Prostate gland (tissue), 2 donors: ENCODE data around the gene NHSL2. TPM values are rescaled to one million over a fixed set of nuclear protein-coding genes. Genes with fewer than 3 reads are reported as not detected.

Experiments
- DNase-seq: peaks from one replicate; pipeline ENCODE4 v3.0.0-alpha.2; 2019; ENCODE audit warnings: low spot score
- H3K27ac ChIP-seq, 2 donors: fragments of 200-600 bp; sonication (generic); 2 replicates each; pipeline ENCODE4 v1.5.1; 2017 to 2019
- H3K27me3 ChIP-seq: fragments of 200-600 bp; sonication (generic); replicated peaks from 2 replicates; pipeline ENCODE4 v1.5.1; 2019; ENCODE audit not compliant: insufficient read depth
- H3K36me3 ChIP-seq, 2 donors: fragments of 200-600 bp; sonication (generic); 1 replicate in 1 of 2; 2 replicates in 1 of 2; pipeline versions ENCODE4 v1.5.1 to v1.8.1; 2017 to 2019
- H3K4me1 ChIP-seq: fragments of 200-600 bp; sonication (generic); replicated peaks from 2 replicates; pipeline ENCODE4 v1.5.1; 2019
- H3K4me3 ChIP-seq, 2 donors: fragments of 200-600 bp; sonication (generic); 2 replicates each; pipeline ENCODE4 v1.5.1; 2017 to 2019
- H3K9me3 ChIP-seq: fragments of 200-600 bp; sonication (generic); 2 replicates; pipeline ENCODE4 v1.5.1; 2017
- POLR2A ChIP-seq: fragments of 450-650 bp; IDR thresholded peaks from one replicate; pipeline ENCODE4 v1.6.1; 2016; ENCODE audit warnings: antibody characterized with exemption, mild to moderate bottlenecking
- POLR2AphosphoS5 ChIP-seq: sonication (generic); formaldehyde crosslinking; IDR thresholded peaks from one replicate; pipeline ENCODE4 v1.6.1; 2017; ENCODE audit warnings: antibody characterized with exemption
- WGBS: methylation state at CpG from one replicate; pipeline ENCODE4 v1.1.5; 2018; 5-methylcytosine and 5-hydroxymethylcytosine counted together
- intact Hi-C: fragments of 100-400 bp; cut with DNase I; formaldehyde crosslinking; loops from one replicate; pipeline ENCODE4 v1.14.2; 2022
- total RNA-seq, 2 donors: library from RNA; depleted of rRNA; stranded (reverse); fragments of >200 nt; gene quantifications; one replicate each; pipeline ENCODE4 v1.1.0, GENCODE V29; 2016
- TF ChIP-seq, protein P1 (sequence below), 4 experiments: fragments of 200-600 bp in 2 of 4; fragments of 450-650 bp in 2 of 4; sonication (generic) in 2 of 4; IDR thresholded peaks; 1 replicate in 3 of 4; 2 replicates in 1 of 4; pipeline ENCODE4 v1.5.1; 2016 to 2019; ENCODE audit warnings: antibody characterized with exemption in 4 of 4, mild to moderate bottlenecking in 2 of 4, moderate library complexity in 2 of 4

Gene NHSL2
- total RNA-seq, 2 donors from 2014 or later, result 4.2 to 28.2 TPM

DNA sequence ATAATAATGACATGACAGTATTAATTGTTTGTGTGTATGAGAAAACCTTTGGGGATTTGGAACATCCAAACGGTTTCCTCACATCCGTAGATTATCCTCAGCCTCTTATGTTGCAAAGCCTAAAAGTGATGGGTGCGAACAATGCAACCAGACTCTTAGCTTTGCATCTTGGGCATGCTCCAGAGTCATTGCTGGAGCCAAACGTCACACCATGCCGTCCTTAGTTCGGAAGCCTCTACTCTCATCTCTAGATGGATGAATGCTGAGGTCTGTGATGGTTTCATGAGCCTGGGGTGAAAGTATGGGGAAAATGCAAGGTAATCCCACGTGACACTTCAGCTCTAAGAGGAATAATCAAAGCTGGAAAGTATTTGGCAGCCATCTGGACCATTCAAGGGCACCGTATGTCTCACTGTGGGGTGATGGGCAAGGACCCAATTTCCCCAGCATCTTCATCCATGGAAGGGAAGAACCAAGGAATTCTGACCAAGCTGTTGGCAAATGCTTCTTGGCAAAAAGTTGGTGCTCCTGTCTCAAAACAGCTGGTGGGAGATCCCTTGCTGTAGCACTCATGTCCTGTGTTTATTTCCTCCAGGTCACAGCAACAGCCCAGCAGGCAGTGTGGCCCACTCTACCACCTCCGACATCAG, 227.3 kb downstream of the NHSL2 start:
- no peak for DNase-seq
- Histone ChIP-seq H3K4me1 (no peaks in the 10 kb centered on the region), H3K4me3 (no peak overlapping the region), H3K27me3 (no peaks in the 10 kb centered on the region), H3K9me3 (no peaks in the 10 kb centered on the region), H3K36me3 (no peaks in the 10 kb centered on the region), H3K27ac (no peak overlapping the region)
- TF ChIP-seq, protein P1, sequence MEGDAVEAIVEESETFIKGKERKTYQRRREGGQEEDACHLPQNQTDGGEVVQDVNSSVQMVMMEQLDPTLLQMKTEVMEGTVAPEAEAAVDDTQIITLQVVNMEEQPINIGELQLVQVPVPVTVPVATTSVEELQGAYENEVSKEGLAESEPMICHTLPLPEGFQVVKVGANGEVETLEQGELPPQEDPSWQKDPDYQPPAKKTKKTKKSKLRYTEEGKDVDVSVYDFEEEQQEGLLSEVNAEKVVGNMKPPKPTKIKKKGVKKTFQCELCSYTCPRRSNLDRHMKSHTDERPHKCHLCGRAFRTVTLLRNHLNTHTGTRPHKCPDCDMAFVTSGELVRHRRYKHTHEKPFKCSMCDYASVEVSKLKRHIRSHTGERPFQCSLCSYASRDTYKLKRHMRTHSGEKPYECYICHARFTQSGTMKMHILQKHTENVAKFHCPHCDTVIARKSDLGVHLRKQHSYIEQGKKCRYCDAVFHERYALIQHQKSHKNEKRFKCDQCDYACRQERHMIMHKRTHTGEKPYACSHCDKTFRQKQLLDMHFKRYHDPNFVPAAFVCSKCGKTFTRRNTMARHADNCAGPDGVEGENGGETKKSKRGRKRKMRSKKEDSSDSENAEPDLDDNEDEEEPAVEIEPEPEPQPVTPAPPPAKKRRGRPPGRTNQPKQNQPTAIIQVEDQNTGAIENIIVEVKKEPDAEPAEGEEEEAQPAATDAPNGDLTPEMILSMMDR (IDR thresholded peaks at IDR 0.05), result no peak
- no peak for TF ChIP-seq POLR2AphosphoS5
- no peak for TF ChIP-seq POLR2A
- WGBS, result 90% methylated on average over 7 of the region's 9 CpGs
- intact Hi-C loops, result no loop called here

DNA sequence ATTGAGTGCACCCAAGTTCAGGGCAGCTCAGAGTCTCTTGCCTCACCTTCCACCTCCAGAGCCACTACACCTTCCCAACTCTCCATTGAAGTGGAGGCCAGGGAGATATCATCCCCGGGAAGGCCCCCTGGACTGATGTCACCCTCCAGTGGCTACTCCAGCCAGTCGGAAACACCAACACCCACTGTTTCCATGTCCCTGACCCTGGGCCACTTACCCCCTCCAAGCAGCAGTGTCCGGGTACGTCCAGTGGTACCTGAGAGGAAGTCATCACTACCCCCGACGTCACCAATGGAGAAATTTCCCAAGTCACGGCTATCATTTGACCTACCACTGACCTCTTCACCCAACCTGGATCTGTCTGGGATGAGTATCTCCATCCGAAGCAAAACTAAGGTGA, 228.9 kb downstream of the NHSL2 start:
- no peaks in the 10 kb centered on the region for H3K4me1 ChIP-seq
- H3K9me3 ChIP-seq, result no peaks in the 10 kb centered on the region
- H3K4me3 ChIP-seq, result no peak overlapping the region
- no peak for DNase-seq
- H3K27ac ChIP-seq, result no peak overlapping the region
- H3K36me3 ChIP-seq, result no peaks in the 10 kb centered on the region
- H3K27me3 ChIP-seq, result no peaks in the 10 kb centered on the region
- 90% methylated on average over 8 of the region's 8 CpGs for WGBS
- TF ChIP-seq, protein P1 (IDR thresholded peaks at IDR 0.05), result no peak
- no peak for TF ChIP-seq POLR2AphosphoS5
- no peak for TF ChIP-seq POLR2A
- intact Hi-C loops, result no loop called here

DNA sequence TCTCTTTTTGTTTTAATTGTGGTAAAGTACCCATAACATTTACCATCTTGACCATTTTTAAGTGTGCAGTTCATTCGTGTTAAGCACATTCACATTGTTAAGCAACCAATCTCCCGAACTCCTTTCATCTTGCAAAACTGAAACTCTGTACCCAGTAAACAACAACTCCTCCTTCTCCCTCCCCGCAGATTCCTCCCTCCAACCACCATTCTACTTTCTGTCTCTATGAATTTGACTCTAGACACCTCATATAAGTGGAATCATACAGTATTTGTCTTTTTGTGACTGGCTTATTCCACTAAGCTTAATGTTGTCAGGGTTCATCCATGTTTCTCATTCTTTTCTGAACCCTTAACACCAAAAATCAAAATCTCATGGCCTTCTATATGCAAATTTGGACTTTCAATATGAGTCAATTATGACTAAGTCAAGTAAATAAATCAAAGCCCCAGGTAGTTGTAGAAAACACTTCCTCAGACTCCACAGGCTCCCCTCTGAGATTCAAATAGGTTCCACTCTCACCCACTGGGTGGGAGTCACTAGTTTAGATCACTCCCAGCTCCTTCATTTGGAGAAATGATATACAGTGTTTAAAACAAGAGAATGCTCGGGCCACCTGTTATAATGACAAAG, 230.8 kb downstream of the NHSL2 start:
- DNase-seq, result no peak
- no peaks in the 10 kb centered on the region for H3K36me3 ChIP-seq
- intact Hi-C loops, result no loop called here
- no peak overlapping the region for H3K27ac ChIP-seq
- H3K4me3 ChIP-seq, result no peak overlapping the region
- H3K9me3 ChIP-seq, result no peaks in the 10 kb centered on the region
- TF ChIP-seq POLR2A (no peak), POLR2AphosphoS5 (no peak)
- TF ChIP-seq, protein P1 (IDR thresholded peaks at IDR 0.05), result no peak
- 78% methylated on average over 4 of the region's 4 CpGs for WGBS
- H3K27me3 ChIP-seq, result no peaks in the 10 kb centered on the region
- H3K4me1 ChIP-seq, result no peaks in the 10 kb centered on the region

DNA sequence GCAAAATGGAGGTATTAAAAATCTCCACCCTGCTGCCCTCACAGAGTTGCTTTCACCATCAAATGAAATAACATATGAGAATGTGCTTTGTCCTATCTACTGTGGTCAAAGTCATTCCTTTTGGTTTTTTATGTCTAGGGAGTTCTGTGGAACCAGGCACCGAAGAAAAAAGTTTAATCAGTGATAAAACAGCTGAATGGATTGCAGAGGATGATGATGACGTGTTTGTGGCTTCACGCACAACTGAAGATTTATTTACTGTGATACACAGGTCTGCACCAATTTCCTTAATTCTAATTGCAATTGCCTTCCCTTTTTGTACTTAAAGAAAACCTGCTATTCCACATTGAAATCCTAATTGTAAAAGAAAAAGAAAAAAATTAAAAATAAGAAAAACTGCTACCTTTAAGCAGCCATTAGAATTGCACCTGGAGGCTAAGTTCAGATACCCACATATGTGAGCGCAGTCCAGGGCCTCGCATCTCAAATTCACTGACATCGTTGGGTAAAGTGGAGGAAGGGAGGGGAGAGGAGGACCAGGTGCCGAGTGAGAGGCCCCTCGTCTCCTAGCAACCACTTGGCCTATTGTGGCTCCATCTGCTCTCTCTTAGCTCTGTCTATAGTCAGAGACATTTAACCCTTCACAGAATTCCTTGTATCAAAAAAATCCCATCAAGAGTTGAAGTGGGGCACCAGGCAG, 231.6 kb downstream of the NHSL2 start:
- Histone ChIP-seq H3K9me3 (no peaks in the 10 kb centered on the region), H3K27me3 (no peaks in the 10 kb centered on the region), H3K4me3 (no peak overlapping the region), H3K36me3 (no peaks in the 10 kb centered on the region), H3K27ac (no peak overlapping the region), H3K4me1 (no peaks in the 10 kb centered on the region)
- TF ChIP-seq, protein P1 (IDR thresholded peaks at IDR 0.05), result no peak
- no peak for TF ChIP-seq POLR2A
- TF ChIP-seq POLR2AphosphoS5, result no peak
- DNase-seq, result no peak
- intact Hi-C loops, result no loop called here
- WGBS, result 65% methylated on average over 8 of the region's 8 CpGs
